ENCODE measurements around the gene SMIM13. TPM values are rescaled to one million over a fixed set of nuclear protein-coding genes. Genes with fewer than 3 reads are reported as not detected.

The SMIM13 gene
- total and polyA plus RNA-seq, 2 donors (not counting 3 experiments of a cell fraction or from before 2014, with no cell fraction given): 3.2 to 14.7 TPM

DNA sequence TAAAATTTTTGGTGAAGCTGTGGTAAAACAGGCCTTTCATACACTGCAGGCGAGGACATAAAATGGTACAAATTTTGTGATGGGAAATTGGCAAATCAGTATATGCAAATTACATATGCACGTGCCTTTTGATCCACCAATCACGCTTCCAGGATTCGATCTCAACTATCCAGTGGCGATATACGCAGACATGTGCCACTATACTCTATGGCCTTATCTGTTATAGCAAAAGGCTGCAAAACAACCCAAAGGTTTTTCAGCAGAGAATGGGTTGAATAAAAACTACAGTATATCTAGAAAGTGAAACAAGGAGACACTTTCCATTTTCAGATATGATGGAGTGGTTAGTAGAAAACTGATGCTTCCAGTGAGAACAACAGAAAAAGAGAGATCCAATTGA lies 59.8 kb downstream of the SMIM13 start:
- no TSS peak for BruUV-seq (replicated peaks)
- no peak for FAIRE-seq

DNA sequence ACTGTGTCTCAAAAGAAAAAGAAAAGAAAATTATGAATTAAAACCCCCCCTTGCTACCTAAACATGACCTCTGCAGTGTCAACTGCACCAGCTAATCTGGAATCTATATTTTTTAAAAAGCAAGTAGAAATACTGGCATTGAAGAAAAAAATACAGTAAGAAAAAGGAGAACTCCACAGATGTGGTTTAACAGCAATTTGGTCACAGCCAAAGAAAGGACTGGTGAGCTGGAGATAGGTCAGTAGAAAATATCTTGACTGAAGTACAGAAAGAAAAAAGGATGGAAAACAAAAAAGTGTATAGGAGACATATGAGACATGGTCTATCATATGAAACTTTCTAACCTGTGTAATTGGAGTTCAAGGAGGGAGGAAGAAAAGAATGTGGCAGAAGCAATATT lies 62.0 kb downstream of the SMIM13 start:
- intact Hi-C loops (cut with micrococcal nuclease) (no loop called here), dilution Hi-C loops (cut with MboI; ENCODE audit: extremely low pct_ligation_motif_present, low sequenced_read_pairs) (no loop called here)
- no peaks in the 10 kb centered on the region for H3K27me3 ChIP-seq (ENCODE audit: control insufficient read depth in 2 of 2, insufficient read depth in 2 of 2, low read length in 2 of 2)
- no peak overlapping the region for H2AFZ ChIP-seq (ENCODE audit: low read depth, low read length)
- CTCF ChIA-PET: interaction anchor here (1.6 to 3.0 kb wide), 2 partner anchors 12 to 17 kb away, joined by 3 to 11 read pairs; no protein-coding TSS in a partner anchor
- no TSS peak for BruUV-seq (replicated peaks)
- TF ChIP-seq EZH2 (IDR thresholded peaks at IDR 0.05; ENCODE audit: borderline replicate concordance, low read depth, low read length, severe bottlenecking): no peak
- TF ChIP-seq POLR2A (IDR thresholded peaks at IDR 0.05; ENCODE audit: low read depth, low read length): no peak
- TF ChIP-seq, protein P1, sequence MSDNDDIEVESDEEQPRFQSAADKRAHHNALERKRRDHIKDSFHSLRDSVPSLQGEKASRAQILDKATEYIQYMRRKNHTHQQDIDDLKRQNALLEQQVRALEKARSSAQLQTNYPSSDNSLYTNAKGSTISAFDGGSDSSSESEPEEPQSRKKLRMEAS (IDR thresholded peaks at IDR 0.05; ENCODE audit: insufficient read depth, insufficient read length): no peak
- no peak for TF ChIP-seq POLR2AphosphoS5 (IDR thresholded peaks at IDR 0.05; ENCODE audit: insufficient read depth, low read depth, low read length)
- no peak for TF ChIP-seq FOS (IDR thresholded peaks at IDR 0.05; ENCODE audit: borderline replicate concordance, insufficient read depth, low read length)
- TF ChIP-seq, protein P2, sequence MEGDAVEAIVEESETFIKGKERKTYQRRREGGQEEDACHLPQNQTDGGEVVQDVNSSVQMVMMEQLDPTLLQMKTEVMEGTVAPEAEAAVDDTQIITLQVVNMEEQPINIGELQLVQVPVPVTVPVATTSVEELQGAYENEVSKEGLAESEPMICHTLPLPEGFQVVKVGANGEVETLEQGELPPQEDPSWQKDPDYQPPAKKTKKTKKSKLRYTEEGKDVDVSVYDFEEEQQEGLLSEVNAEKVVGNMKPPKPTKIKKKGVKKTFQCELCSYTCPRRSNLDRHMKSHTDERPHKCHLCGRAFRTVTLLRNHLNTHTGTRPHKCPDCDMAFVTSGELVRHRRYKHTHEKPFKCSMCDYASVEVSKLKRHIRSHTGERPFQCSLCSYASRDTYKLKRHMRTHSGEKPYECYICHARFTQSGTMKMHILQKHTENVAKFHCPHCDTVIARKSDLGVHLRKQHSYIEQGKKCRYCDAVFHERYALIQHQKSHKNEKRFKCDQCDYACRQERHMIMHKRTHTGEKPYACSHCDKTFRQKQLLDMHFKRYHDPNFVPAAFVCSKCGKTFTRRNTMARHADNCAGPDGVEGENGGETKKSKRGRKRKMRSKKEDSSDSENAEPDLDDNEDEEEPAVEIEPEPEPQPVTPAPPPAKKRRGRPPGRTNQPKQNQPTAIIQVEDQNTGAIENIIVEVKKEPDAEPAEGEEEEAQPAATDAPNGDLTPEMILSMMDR (IDR thresholded peaks at IDR 0.05; ENCODE audit: extremely low read depth in 1 of 2, insufficient read depth in 1 of 2, low read depth in 1 of 2, low read length in 2 of 2): no peak
- no peak for TF ChIP-seq MYC (IDR thresholded peaks at IDR 0.05; ENCODE audit: low read depth, low read length)
- no peak for TF ChIP-seq JUN (IDR thresholded peaks at IDR 0.05; ENCODE audit: borderline replicate concordance, insufficient read depth, insufficient read length, low read depth)
- TF ChIP-seq GATA2 (IDR thresholded peaks at IDR 0.05; ENCODE audit: insufficient read depth, insufficient read length, low read depth, low read length): no peak
- no peaks in the 10 kb centered on the region for H3K4me1 ChIP-seq (ENCODE audit: control insufficient read depth, extremely low read depth, insufficient read depth, low read length)
- no peaks in the 10 kb centered on the region for H3K36me3 ChIP-seq (ENCODE audit: control insufficient read depth in 2 of 2, extremely low read depth in 1 of 2, insufficient read depth in 2 of 2, low read length in 2 of 2)
- no peak for FAIRE-seq
- no peaks in the 10 kb centered on the region for H3K9me1 ChIP-seq (replicated peaks; ENCODE audit: control insufficient read depth, extremely low read depth, insufficient read depth, low read length)
- DNase-seq (ENCODE audit: low read depth, low spot score): no peak
- no peak overlapping the region for H3K27ac ChIP-seq (ENCODE audit: insufficient read depth, low read depth, low read length)
- H4K20me1 ChIP-seq (replicated peaks; ENCODE audit: control insufficient read depth, extremely low read depth, insufficient read depth, low read length): no peaks in the 10 kb centered on the region
- H3K9ac ChIP-seq (replicated peaks; ENCODE audit: extremely low read depth, insufficient read depth, low read length): no peak overlapping the region
- peaks cover 2% of the 10 kb centered on the region for H3K9me3 ChIP-seq (replicated peaks; ENCODE audit: control insufficient read depth, insufficient read depth, low read length)
- H3K4me2 ChIP-seq (ENCODE audit: insufficient read depth, low read length): no peak overlapping the region
- no peak overlapping the region for H3K4me3 ChIP-seq (replicated peaks in 1 of 3; ENCODE audit: insufficient read depth in 1 of 3, low read depth in 1 of 3, low read length in 3 of 3)
- H3K79me2 ChIP-seq (ENCODE audit: control insufficient read depth, insufficient read depth, low read length): no peaks in the 10 kb centered on the region
- POLR2A ChIA-PET: no interaction called here

More for the DNA sequence above, 59.8 kb downstream of the SMIM13 start:
- POLR2A ChIA-PET: no interaction called here
- no peak overlapping the region for H3K4me2 ChIP-seq (ENCODE audit: insufficient read depth, low read length)
- no peaks in the 10 kb centered on the region for H3K9me1 ChIP-seq (replicated peaks; ENCODE audit: control insufficient read depth, extremely low read depth, insufficient read depth, low read length)
- H3K9ac ChIP-seq (replicated peaks; ENCODE audit: extremely low read depth, insufficient read depth, low read length): no peak overlapping the region
- H3K9me3 ChIP-seq (replicated peaks; ENCODE audit: control insufficient read depth, insufficient read depth, low read length): no peaks in the 10 kb centered on the region
- TF ChIP-seq, protein P2 (IDR thresholded peaks at IDR 0.05; ENCODE audit: extremely low read depth in 1 of 2, insufficient read depth in 1 of 2, low read depth in 1 of 2, low read length in 2 of 2): no peak
- TF ChIP-seq, protein P1 (IDR thresholded peaks at IDR 0.05; ENCODE audit: insufficient read depth, insufficient read length): no peak
- TF ChIP-seq GATA2 (IDR thresholded peaks at IDR 0.05; ENCODE audit: insufficient read depth, insufficient read length, low read depth, low read length) (no peak), EZH2 (IDR thresholded peaks at IDR 0.05; ENCODE audit: borderline replicate concordance, low read depth, low read length, severe bottlenecking) (no peak)
- intact Hi-C loops (cut with micrococcal nuclease): no loop called here
- H3K4me3 ChIP-seq (replicated peaks in 1 of 3; ENCODE audit: insufficient read depth in 1 of 3, low read depth in 1 of 3, low read length in 3 of 3): no peak overlapping the region
- no peak overlapping the region for H3K27ac ChIP-seq (ENCODE audit: insufficient read depth, low read depth, low read length)
- CTCF ChIA-PET: no interaction called here
- DNase-seq (ENCODE audit: low read depth, low spot score): no peak
- H4K20me1 ChIP-seq (replicated peaks; ENCODE audit: control insufficient read depth, extremely low read depth, insufficient read depth, low read length): no peaks in the 10 kb centered on the region
- no peaks in the 10 kb centered on the region for H3K79me2 ChIP-seq (ENCODE audit: control insufficient read depth, insufficient read depth, low read length)
- no peaks in the 10 kb centered on the region for H3K36me3 ChIP-seq (ENCODE audit: control insufficient read depth in 2 of 2, extremely low read depth in 1 of 2, insufficient read depth in 2 of 2, low read length in 2 of 2)
- no peaks in the 10 kb centered on the region for H3K4me1 ChIP-seq (ENCODE audit: control insufficient read depth, extremely low read depth, insufficient read depth, low read length)
- H2AFZ ChIP-seq (ENCODE audit: low read depth, low read length): no peak overlapping the region
- no peaks in the 10 kb centered on the region for H3K27me3 ChIP-seq (ENCODE audit: control insufficient read depth in 2 of 2, insufficient read depth in 2 of 2, low read length in 2 of 2)
- dilution Hi-C loops (cut with MboI; ENCODE audit: extremely low pct_ligation_motif_present, low sequenced_read_pairs): no loop called here
